AG09309 (cell line): ENCODE results near the gene PSMB8.
A peak's percentile ranks its signal among the peaks of the same experiment; 100 is the strongest.

Experiments used
- DNase-seq: peaks from one replicate; pipeline ENCODE4 v3.0.0-alpha.2; 2010; ENCODE audit warnings: low read depth
- H3K4me3 ChIP-seq: 2 replicates; pipeline ENCODE4 v1.5.1; 2011; ENCODE audit warnings: mild to moderate bottlenecking, low read depth, low read length, moderate library complexity; ENCODE audit not compliant: control insufficient read depth
- CTCF ChIP-seq: IDR thresholded peaks from 2 replicates; pipeline ENCODE4 v1.5.1; 2011; ENCODE audit warnings: mild to moderate bottlenecking, low read depth, low read length, inconsistent platforms; ENCODE audit not compliant: insufficient read depth, control insufficient read depth; ENCODE audit errors: missing control alignments

The PSMB8 gene

GRCh38 chr6:32803416-32803815, 40.4 kb downstream of the PSMB8 start:
- TF ChIP-seq CTCF = no peak
- no peak overlapping the region for H3K4me3 ChIP-seq
- no peak for DNase-seq

DNA sequence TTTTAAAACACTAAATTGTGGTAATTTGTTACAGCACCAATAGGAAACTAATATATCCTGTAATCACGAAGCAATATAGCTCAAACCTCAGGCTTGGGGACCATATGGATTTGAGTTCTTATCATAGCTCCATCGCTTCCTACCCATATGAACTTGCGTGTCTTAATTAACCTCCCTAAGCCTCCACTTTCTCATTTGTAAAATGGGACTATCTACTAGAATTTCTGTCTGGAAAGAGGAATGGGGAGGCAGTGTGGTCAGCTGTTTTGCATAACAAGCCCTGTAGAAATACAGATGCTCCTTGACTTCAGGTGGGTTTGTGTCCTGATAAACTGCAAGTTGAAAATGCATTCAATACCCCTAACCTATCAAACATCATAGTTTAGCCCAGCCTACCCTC, 44.1 kb downstream of the PSMB8 start:
- TF ChIP-seq CTCF = no peak
- no peak overlapping the region for H3K4me3 ChIP-seq
- DNase-seq = no peak

DNA sequence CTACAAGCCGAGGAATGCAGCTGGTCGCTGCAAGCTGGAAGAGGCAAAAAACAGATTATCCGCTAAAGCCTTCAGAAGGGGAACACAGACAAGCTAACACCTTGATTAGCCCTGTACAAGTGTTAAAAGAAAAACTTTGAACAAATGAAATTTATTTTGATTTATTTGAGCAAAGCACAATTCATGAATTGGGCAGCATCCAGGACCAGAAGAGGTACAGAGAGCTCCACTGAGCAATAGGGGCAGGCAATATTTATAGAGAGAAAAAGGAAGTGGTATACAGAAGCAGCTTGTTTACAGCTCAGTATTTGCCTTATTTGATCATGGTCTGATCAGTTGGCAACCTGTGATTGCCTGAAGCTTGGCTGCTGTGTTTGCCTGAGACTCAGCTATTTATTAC, 44.7 kb downstream of the PSMB8 start:
- no peak for DNase-seq
- no peak overlapping the region for H3K4me3 ChIP-seq
- no peak for TF ChIP-seq CTCF

DNA sequence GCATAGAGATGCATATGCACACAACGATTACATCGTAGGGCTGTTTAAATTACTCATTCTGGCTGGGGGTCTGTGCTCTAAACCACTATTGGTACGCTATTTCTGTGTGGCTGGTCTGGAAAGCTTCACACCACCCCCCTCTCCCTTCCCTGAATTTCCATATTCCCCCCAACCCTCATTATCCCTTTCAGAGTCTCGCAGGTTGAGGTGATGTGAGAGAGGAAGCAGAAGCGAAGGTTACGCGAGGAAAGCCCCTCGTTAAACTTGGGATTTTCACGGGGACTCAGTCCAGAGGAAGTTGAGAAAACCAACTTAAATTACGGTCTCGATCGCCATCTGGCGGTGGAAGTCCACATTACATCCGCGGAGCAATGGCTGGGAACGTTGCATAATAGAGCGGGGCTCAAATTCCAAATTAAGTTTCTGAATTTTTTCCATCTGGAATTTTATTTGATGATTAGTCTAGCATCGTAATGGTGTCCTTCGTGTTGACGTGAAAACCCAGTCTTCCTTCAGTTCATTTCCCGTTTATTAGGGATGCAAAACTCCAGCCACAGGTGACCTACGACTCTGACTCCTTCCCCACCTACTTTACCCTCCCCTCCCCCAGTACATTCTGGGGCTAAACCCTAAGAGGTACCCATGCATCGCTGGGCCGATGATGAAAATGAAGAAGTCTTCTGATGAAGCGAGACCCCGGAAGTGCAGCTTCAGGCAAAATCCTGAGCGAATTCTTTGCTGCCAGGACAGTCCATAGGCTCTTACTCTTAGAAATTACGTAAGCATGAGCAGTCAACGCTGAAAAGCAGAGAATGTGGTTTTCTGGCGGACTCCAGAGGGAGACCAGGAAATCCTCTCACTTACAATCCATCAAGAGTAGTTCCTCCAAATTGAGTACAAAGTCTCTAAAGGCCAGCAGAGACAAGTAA, 46.7 kb downstream of the PSMB8 start:
- peak; percentile 77 for TF ChIP-seq CTCF
- peak; percentile 7 for DNase-seq
- peak overlapping the region; percentile 24 for H3K4me3 ChIP-seq

- TF ChIP-seq CTCF = no peak
- DNase-seq = no peak
- H3K4me3 ChIP-seq = no peak overlapping the region
Observed at GRCh38 chr6:32794510-32794909, 49.3 kb downstream of the PSMB8 start.

- no peak overlapping the region for H3K4me3 ChIP-seq
- DNase-seq = no peak
- no peak for TF ChIP-seq CTCF
Observed at GRCh38 chr6:32792901-32793435, 50.9 kb downstream of the PSMB8 start.
